Measurements from ENCODE around the gene SLC66A2.

SLC66A2 gene

GRCh38 chr18:79917169-79917852, 34.1 kb downstream of the SLC66A2 start:
- no peak for DNase-seq

GRCh38 chr18:79916546-79917168, 34.8 kb downstream of the SLC66A2 start:
- no peak for DNase-seq

GRCh38 chr18:79916128-79916494, 35.3 kb downstream of the SLC66A2 start:
- no peak for DNase-seq

- DNase-seq = no peak
Measured at GRCh38 chr18:79915161-79916127, 36.0 kb downstream of the SLC66A2 start.

GRCh38 chr18:79914614-79915160, 36.8 kb downstream of the SLC66A2 start:
- no peak for DNase-seq

GRCh38 chr18:79912994-79913831, 38.2 kb downstream of the SLC66A2 start:
- no peak for DNase-seq

- no peak for DNase-seq
Measured at GRCh38 chr18:79912409-79912991, 39.0 kb downstream of the SLC66A2 start.

- DNase-seq = no peak
Measured at GRCh38 chr18:79911344-79912270, 39.8 kb downstream of the SLC66A2 start.

- no peak for DNase-seq
Measured at GRCh38 chr18:79910563-79911343, 40.7 kb downstream of the SLC66A2 start.

- no peak for DNase-seq
Measured at GRCh38 chr18:79906706-79907105, 44.7 kb downstream of the SLC66A2 start.

- DNase-seq = no peak
Measured at GRCh38 chr18:79905993-79906392, 45.5 kb downstream of the SLC66A2 start.

- no peak for DNase-seq
Measured at GRCh38 chr18:79905389-79905911, 46.0 kb downstream of the SLC66A2 start.

GRCh38 chr18:79904357-79905147, 46.9 kb downstream of the SLC66A2 start:
- no peak for DNase-seq

- no peak for DNase-seq
Measured at GRCh38 chr18:79903787-79904356, 47.6 kb downstream of the SLC66A2 start.

GRCh38 chr18:79903071-79903635, 48.3 kb downstream of the SLC66A2 start:
- DNase-seq = no peak

GRCh38 chr18:79902640-79903039, 48.8 kb downstream of the SLC66A2 start:
- DNase-seq = no peak

- no peak for DNase-seq
Measured at GRCh38 chr18:79902075-79902474, 49.4 kb downstream of the SLC66A2 start.

GRCh38 chr18:79901665-79902064, 49.8 kb downstream of the SLC66A2 start:
- DNase-seq = no peak

All from NCI-H774 (cell line).